H1 (cell line): ENCODE data around the gene CDR2L. TPM values are rescaled to one million over a fixed set of nuclear protein-coding genes. Genes with fewer than 3 reads are reported as not detected.

ENCODE experiments used
- CTBP2 ChIP-seq: IDR thresholded peaks from 2 replicates; pipeline ENCODE4 v1.7.0; 2011; ENCODE audit warnings: borderline replicate concordance, mild to moderate bottlenecking, moderate library complexity, mixed read lengths, low read length; ENCODE audit not compliant: insufficient read depth, insufficient read length
- JUND ChIP-seq: IDR thresholded peaks from 2 replicates; pipeline ENCODE4 v1.6.1; 2011; ENCODE audit warnings: mild to moderate bottlenecking, improper control_type of control experiment, low read length
- SRF ChIP-seq: IDR thresholded peaks from 2 replicates; pipeline ENCODE4 v1.6.1; 2011; ENCODE audit warnings: mild to moderate bottlenecking, low read depth, low read length, moderate library complexity
- TCF12 ChIP-seq: IDR thresholded peaks from 2 replicates; pipeline ENCODE4 v1.6.1; 2011; ENCODE audit warnings: low read depth, mild to moderate bottlenecking, low read length
- polyA plus RNA-seq, 7 experiments: library from polyadenylated mRNA; depleted of rRNA in 3 of 7; stranded (reverse) in 5 of 7; unstranded in 2 of 7; fragments of >200 nt in 5 of 7; fragments of 200-250 nt in 2 of 7; gene quantifications; 1 replicate in 5 of 7; 2 replicates in 1 of 7; 4 replicates in 1 of 7; pipeline versions ENCODE4 v1.2.1 to v1.2.3, GENCODE V29; 2011 to 2013; ENCODE audit warnings: missing spikeins in 2 of 7, mixed read lengths in 2 of 7
- total RNA-seq: library from RNA; stranded (reverse); fragmentation: NEBNext Ultra II Directional; extraction: Animal tissue kit (Norgen Biotek cat#: 25700); gene quantifications from 2 replicates; pipeline ENCODE4 v1.2.1, GENCODE V29; 2021

CDR2L gene
- total and polyA plus RNA-seq, 2 of the 8 experiments (the other 6 are each of a cell fraction or from before 2014, with no cell fraction given), result 20.4 to 38.1 TPM

DNA sequence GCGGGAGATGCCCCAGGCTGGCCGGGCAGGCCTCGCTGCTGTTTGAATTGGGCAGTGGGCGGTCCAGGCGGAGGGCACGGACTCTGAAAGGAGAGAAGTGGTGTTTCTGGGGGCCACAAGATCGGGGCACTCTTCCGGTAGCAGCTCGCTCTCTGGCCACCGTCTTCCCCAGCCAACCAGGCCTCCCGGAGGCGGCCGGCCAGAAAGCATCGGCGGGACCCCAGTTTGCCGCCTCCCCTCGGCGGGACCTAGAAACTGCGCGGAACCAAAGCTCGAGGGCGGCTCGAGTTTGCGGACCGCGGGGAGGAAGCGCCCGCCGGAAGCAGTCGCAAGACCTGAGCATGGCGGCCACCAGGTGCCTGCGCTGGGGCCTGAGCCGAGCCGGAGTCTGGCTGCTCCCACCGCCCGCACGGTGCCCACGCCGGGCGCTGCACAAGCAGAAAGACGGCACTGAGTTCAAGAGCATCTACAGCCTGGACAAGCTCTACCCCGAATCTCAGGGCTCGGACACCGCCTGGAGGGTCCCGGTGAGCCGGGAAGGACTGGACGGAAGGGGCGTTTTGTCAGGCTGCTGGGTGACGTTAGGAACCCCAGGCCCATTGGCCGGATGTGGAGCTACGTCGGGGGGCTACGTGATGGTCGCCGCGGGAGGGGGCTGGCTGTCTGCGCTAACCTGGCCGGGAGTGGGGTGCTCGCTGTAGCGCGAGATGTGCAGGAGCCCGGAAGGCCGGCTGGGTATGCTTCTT is 25.1 kb downstream of the CDR2L start, which contains the start of gene MRPL58 (continued):
- TF ChIP-seq TCF12 (0 out of 2 replicates have a peak, but pooled peaks have one; percentile 32), JUND (peak; percentile 32; the same call in 1 of the 2 replicates), CTBP2 (peak; percentile 22), SRF (peak; percentile 55; the same call in 1 of the 2 replicates)
- TF ChIP-seq, all 59 proteins: peak for 32
